GM19397 (cell line): ENCODE measurements around the gene KLK13.

ENCODE experiments used
- ATAC-seq: cut with Tn5 transposase; IDR thresholded peaks from one replicate; pipeline ENCODE4 v1.9.1; 2021; ENCODE audit warnings: mild to moderate bottlenecking, moderate library complexity; ENCODE audit not compliant: unreplicated experiment

KLK13 gene

GRCh38 chr19:51064534-51065220 lies at the start of gene KLK13:
KLK13 (minus strand) TSS chr19:51065092; CDS start chr19:51065067, 25 bp downstream.
- ATAC-seq, result no peak

DNA sequence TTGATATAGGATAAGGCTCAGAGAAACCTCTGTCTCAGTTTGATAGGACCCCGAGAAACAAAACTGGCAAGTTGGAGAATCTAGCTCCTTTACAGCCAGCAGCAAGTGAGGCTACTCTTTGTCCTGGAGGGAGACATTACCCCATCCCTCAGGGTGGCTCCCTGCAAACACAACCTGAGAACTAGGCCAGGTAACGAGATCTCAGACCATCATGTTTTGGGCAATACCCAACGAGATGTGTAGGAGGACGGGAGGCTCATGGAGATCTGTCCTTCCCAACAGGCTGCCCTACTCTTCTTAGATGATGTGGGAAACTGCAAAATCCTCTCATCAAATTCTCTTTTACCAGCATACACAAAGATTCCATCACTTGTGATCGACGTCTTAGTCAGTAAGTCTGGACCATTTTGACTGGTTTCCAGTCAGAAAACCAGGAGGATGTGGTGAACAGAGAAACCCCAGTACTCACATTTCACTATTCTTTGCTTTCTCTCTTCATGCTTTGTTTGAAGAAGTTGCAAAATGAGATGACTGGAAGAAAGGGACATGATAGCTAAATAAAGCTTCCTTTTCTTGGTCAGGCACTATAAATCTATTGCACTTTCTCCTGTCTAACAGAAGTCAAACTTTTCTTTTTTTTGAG lies 49.3 kb upstream of the KLK13 start:
- ATAC-seq, result no peak

GRCh38 chr19:51111606-51112005 lies 46.7 kb upstream of the KLK13 start:
- ATAC-seq, result no peak

GRCh38 chr19:51110666-51110971 lies 45.7 kb upstream of the KLK13 start:
- no peak for ATAC-seq

DNA sequence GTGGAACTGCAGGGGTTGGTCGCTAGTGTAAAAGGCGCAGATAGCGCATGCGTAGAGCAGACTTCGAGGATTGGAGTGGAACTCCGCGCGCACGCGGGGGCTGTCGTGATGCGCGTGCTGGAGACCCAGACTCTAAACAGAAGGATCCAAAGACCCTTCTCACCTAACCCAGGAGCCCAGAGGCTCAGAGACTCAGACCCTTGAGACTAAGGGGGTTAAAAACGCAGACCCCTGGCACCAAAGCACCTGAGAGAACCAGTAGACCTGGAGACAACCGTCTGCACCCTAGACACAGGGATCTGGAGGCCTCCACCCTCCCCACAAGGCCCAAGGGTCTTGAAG lies 43.9 kb upstream of the KLK13 start:
- ATAC-seq, result peak; percentile 27

GRCh38 chr19:51108066-51108804 lies 43.3 kb upstream of the KLK13 start, which contains the start of gene CTU1:
CTU1 (minus strand) TSS chr19:51108409; CDS start chr19:51104569, 3,840 bp downstream.
- peak; percentile 95 for ATAC-seq

DNA sequence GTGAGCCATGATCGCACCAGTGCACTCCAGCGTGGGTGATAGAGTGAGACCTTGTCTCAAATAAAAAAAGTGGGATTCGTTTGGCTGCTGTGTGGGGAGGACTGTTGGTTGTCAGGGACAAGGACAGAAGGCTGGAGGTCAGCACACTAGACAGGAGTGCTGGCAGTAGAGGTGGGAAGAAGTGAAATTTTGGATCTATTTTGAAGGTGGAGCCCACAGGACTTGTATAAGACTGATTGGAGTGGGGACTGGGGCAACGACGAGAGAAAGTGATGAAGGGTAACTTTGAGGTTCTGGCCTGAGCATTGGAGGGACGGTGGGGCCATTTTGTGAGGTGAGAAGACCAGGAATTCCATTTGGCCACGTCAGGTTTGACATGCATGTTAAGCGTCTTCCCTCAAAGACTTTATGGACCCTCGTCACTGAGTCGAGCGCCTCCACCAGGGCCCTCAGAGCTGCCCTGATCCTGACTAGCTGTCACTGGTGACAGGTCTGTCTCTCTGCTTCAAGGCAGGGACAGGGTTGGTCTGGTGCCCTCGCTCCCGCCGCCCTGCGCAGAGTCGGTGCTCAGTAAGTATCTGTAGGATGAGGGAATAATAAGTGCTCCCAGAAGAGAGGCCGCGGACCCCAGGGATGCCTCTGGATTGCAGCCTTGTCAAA lies 42.6 kb upstream of the KLK13 start:
- ATAC-seq, result peak; percentile 2

DNA sequence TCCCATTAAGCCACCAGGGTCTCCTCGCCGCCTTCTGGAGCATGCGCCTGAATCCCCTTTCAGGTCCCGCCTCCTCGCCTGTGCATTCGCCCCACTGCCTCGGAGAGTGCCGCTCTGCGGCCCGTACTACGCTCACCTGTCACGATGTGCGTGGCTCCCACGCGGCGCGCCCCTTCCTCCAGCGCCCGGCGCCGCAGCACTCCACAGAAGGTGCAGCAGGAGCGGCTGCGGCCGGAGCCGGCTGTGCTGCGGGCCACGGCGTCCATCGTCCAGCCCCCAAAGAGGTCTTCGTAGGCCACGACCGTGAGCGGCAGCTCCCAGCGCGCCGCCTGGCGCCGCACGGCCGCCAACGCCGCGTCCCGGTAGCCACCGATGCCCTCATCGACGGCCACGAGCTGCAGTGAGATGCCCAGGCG lies 39.0 kb upstream of the KLK13 start:
- ATAC-seq, result no peak

DNA sequence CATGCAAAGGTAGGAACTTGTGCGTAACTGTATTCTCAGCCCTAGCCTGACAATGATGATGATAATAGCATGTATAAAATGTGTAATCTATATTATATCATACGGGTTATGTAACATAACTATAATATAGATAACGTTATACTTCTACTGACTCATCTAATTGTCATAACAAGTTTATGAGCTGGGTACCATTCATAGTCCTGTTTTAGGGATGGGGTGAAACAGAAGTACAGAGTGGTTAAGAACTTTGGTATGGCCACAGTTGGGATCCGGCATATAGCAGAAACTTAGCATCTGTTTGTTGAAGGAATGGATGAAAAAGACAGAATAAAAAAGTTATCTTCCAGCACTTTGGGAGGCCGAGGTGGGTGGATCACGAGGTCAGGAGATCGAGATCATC lies 38.1 kb upstream of the KLK13 start:
- ATAC-seq, result no peak

DNA sequence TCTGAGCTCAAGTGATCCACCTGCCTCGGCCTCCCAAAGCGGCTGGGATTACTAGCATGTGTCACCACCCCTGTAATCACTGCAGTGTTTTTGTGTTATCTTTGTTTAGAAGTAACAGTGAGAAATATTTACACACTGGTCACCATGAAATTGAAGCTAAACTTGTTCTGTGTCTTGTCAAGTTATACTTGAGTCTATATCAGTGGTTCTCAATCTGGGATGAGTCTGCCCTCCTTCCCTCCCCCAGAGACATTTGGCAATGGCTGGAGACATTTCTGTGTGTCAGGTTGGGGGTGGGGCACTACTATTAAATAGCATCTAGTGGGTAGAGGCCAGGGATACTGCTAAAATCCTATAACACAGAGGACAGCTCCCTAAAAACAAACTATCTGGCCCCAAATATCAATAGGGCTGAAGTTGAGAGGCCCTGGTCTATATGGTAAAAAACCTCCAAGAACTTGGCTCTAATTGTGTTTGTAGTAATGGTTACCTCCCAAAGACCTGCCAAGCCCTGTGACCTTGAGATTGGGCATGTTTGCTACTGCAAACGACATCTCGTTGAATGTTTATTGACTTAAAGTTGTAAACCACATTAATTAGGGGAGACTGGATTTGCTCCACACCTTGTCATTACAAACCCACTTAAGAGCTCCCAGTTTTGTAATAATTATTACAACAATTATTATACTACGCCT lies 36.4 kb upstream of the KLK13 start:
- ATAC-seq, result no peak

DNA sequence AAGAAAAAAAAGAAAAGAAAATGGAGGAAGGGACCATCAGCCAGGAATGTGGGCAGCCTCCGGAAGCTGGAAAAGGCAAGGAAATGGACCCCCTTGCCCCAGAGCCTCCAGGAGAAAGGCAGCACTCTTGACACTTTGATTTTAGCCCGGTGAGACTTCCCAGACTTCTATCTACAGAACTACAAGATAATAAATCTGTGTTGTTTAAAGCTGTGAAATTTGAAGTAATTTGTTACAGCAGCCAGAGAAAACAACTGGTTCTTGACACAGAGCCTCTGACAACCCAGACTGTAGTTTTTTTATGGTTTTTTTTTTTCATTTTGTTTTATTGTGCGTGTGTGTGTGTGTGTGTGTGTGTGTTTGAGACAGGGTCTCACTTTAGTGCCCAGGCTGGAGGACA lies 35.7 kb upstream of the KLK13 start:
- no peak for ATAC-seq

GRCh38 chr19:51099047-51099382 lies 34.1 kb upstream of the KLK13 start:
- ATAC-seq, result no peak

GRCh38 chr19:51098365-51099046 lies 33.6 kb upstream of the KLK13 start:
- ATAC-seq, result no peak

DNA sequence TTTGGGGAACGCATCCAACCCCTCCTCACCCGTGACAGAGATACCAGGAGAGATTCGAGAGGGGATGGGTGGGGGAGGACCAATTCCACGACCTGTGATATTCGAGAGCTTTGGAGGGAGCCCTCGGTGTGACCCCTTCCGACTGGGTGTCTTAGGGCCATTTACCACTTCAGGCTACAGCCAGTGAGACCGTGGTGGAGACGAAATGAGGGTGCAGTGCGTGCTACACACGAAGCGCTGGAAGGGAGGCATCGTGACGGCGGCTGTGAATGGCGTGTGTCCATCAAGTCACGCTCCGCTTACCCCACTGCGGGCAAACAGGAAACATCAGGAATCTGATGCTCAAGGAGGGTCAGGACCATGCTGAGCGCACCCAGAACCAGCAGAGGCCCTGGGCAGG lies 32.9 kb upstream of the KLK13 start:
- no peak for ATAC-seq

DNA sequence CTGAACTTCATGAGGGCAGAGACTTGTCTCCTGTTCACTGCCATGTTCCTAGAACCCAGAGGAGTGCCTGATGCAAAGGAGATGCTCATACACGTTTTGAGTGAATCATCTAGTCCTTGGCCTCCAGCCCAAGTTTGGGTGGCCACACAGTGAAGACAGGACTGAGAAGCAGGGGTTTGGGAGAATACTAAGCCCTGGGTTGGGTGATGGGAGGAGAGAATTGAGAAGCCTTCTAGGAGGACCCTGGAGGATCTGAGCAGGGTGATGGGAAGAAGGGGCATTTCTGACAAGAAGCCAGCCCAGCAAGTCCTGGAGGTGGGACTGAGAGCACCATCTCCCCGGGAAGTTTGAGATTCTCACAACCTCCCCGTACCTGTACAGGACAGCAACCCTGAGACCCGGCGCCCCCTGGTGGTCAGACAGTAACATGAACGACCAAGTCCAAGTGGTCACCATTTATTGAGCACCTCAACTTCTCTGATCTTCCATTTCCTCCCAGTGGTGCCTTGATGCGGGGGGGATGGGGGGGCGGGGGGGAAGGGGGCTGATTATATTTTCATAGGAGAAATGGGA lies 32.4 kb upstream of the KLK13 start:
- ATAC-seq, result no peak

GRCh38 chr19:51096473-51097165 lies 31.7 kb upstream of the KLK13 start:
- ATAC-seq, result no peak

- no peak for ATAC-seq
These were observed 29.9 kb upstream of the KLK13 start for GRCh38 chr19:51094696-51095279.

GRCh38 chr19:51093510-51094345 lies 28.8 kb upstream of the KLK13 start:
- no peak for ATAC-seq
